B cell (primary cell): ENCODE results near the gene ITPR1. TPM values are rescaled to one million over a fixed set of nuclear protein-coding genes. Genes with fewer than 3 reads are reported as not detected.

ENCODE experiments used
- ATAC-seq: fragments of 200-7000 bp; cut with Tn5 transposase; one replicate; pipeline ENCODE4 v1.10.0; 2021; ENCODE audit warnings: low read depth, mild to moderate bottlenecking, moderate number of reproducible peaks, moderate library complexity
- CTCF ChIA-PET: fragments of 350-600 bp; sonication (Branson Sonifier 250); formaldehyde crosslinking; loops from one replicate; lab custom pipeline; 2021; ENCODE audit warnings: antibody characterized with exemption, inconsistent platforms; lab: Charles Lee
- POLR2A ChIA-PET: fragments of 350-600 bp; sonication (Branson Sonifier 250); formaldehyde crosslinking; loops from one replicate; lab custom pipeline; 2021; ENCODE audit warnings: antibody characterized with exemption; lab: Charles Lee
- DNase-seq: peaks from one replicate; pipeline ENCODE4 v3.0.0; 2013
- H2AFZ ChIP-seq: 2 replicates; pipeline ENCODE4 v1.6.1; 2012; ENCODE audit warnings: mild to moderate bottlenecking, low read depth, low read length; ENCODE audit not compliant: insufficient read depth, poor library complexity, severe bottlenecking
- H3K27ac ChIP-seq, 2 donors: 1 replicate in 1 of 2; 2 replicates in 1 of 2; pipeline ENCODE4 v1.5.1; 2012 to 2013; ENCODE audit warnings: low read length in 2 of 2, mild to moderate bottlenecking in 2 of 2, moderate library complexity in 1 of 2
- H3K27me3 ChIP-seq, 4 experiments: fragments of 200-600 bp in 1 of 4; sonication (generic) in 1 of 4; replicated peaks in 1 of 4; 1 replicate in 2 of 4; 2 replicates in 2 of 4; pipeline versions ENCODE4 v1.6.1 to v1.7.0; 2013 to 2016; ENCODE audit warnings: low read length in 3 of 4, mild to moderate bottlenecking in 2 of 4, mixed read lengths in 1 of 4, moderate library complexity in 1 of 4; ENCODE audit not compliant: insufficient read depth in 4 of 4, control insufficient read depth in 3 of 4; ENCODE audit errors: control extremely low read depth in 1 of 4
- H3K36me3 ChIP-seq, 2 experiments: replicated peaks in 1 of 2; 1 replicate in 1 of 2; 2 replicates in 1 of 2; pipeline versions ENCODE4 v1.6.1 to v1.7.1; 2013; ENCODE audit warnings: low read length in 1 of 2; ENCODE audit not compliant: insufficient read depth in 2 of 2, control insufficient read depth in 1 of 2; ENCODE audit errors: control extremely low read depth in 1 of 2, extremely low read depth in 1 of 2
- H3K4me1 ChIP-seq, 2 donors: fragments of 200-600 bp in 1 of 2; sonication (generic) in 1 of 2; 1 replicate in 1 of 2; 2 replicates in 1 of 2; pipeline versions ENCODE4 v1.5.1 to v1.6.1; 2013 to 2017; ENCODE audit warnings: low read length in 2 of 2; ENCODE audit not compliant: control insufficient read depth in 2 of 2, insufficient read depth in 2 of 2
- H3K4me2 ChIP-seq: replicated peaks from 2 replicates; pipeline ENCODE3; 2012; ENCODE audit warnings: mild to moderate bottlenecking, low read depth, low read length; ENCODE audit not compliant: poor library complexity, severe bottlenecking
- H3K4me3 ChIP-seq, 5 experiments: fragments of 200-600 bp in 1 of 5; sonication (generic) in 1 of 5; 1 replicate in 3 of 5; 2 replicates in 2 of 5; pipeline versions ENCODE4 v1.5.1 to v1.7.0; 2011 to 2016; ENCODE audit warnings: low read length in 4 of 5, mild to moderate bottlenecking in 4 of 5, low read depth in 2 of 5, control low read depth in 1 of 5, moderate library complexity in 1 of 5; ENCODE audit not compliant: insufficient read depth in 1 of 5; ENCODE audit errors: control extremely low read depth in 1 of 5, extremely low read depth in 1 of 5
- H3K79me2 ChIP-seq: fragments of 200-600 bp; sonication (generic); one replicate; pipeline ENCODE4 v1.6.0; 2016; ENCODE audit warnings: low read length; ENCODE audit not compliant: control insufficient read depth, insufficient read depth
- H3K9ac ChIP-seq: fragments of 200-600 bp; sonication (generic); 2 replicates; pipeline ENCODE4 v1.6.1; 2017; ENCODE audit warnings: mild to moderate bottlenecking, low read length, moderate library complexity
- H3K9me3 ChIP-seq, 3 donors: one replicate each; pipeline versions ENCODE4 v1.6.1 to v1.7.1; 2013; ENCODE audit warnings: low read length in 2 of 3; ENCODE audit not compliant: control insufficient read depth in 2 of 3, insufficient read depth in 1 of 3; ENCODE audit errors: control extremely low read depth in 1 of 3
- H4K20me1 ChIP-seq: 2 replicates; pipeline ENCODE4 v1.6.0; 2012; ENCODE audit warnings: mild to moderate bottlenecking, low read length; ENCODE audit not compliant: insufficient read depth, control insufficient read depth, poor library complexity, severe bottlenecking
- H3K27ac Mint-ChIP-seq: one replicate; pipeline ENCODE4 v1.8.0; 2021; ENCODE audit warnings: mixed read lengths
- H3K27me3 Mint-ChIP-seq: one replicate; pipeline ENCODE4 v1.8.0; 2021; ENCODE audit warnings: mixed read lengths
- H3K4me1 Mint-ChIP-seq: one replicate; pipeline ENCODE4 v1.8.0; 2021; ENCODE audit warnings: mixed read lengths
- H3K4me3 Mint-ChIP-seq: one replicate; pipeline ENCODE4 v1.8.0; 2021; ENCODE audit warnings: mixed read lengths
- H3K9me3 Mint-ChIP-seq: one replicate; pipeline ENCODE4 v1.8.0; 2022; ENCODE audit warnings: mixed read lengths; ENCODE audit not compliant: insufficient read depth
- CTCF ChIP-seq: fragments of 200-600 bp; IDR thresholded peaks from one replicate; pipeline ENCODE4 v1.8.0; 2022; ENCODE audit warnings: antibody characterized with exemption, mild to moderate bottlenecking
- EZH2 ChIP-seq: IDR thresholded peaks from 2 replicates; pipeline ENCODE4 v1.6.1; 2012; ENCODE audit warnings: borderline replicate concordance, low read depth, mild to moderate bottlenecking, moderate library complexity, low read length; ENCODE audit not compliant: insufficient read depth, poor library complexity, severe bottlenecking
- WGBS: methylation state at CpG from one replicate; pipeline ENCODE4 v1.1.5; 2013; ENCODE audit warnings: missing lambda C conversion rate; ENCODE audit not compliant: insufficient coverage; 5-methylcytosine and 5-hydroxymethylcytosine counted together
- intact Hi-C: fragments of 100-400 bp; cut with micrococcal nuclease; formaldehyde crosslinking; loops from one replicate; pipeline ENCODE4 v1.10.0; 2022
- polyA plus RNA-seq: library from polyadenylated mRNA; depleted of rRNA; stranded (reverse); fragments of >200 nt; gene quantifications from 2 replicates; pipeline ENCODE4 v1.2.3, GENCODE V29; 2012
- total RNA-seq, 2 donors: library from RNA; stranded (reverse); fragments of 120-200 nt in 1 of 2; gene quantifications; 1 replicate in 1 of 2; 2 replicates in 1 of 2; pipeline versions ENCODE4 v1.2.3 to v1.2.4, GENCODE V29; 2013 to 2022

Gene ITPR1
- total and polyA plus RNA-seq, 2 donors (not counting 1 experiment from before 2014, with no cell fraction given): 64.0 to 332 TPM

DNA sequence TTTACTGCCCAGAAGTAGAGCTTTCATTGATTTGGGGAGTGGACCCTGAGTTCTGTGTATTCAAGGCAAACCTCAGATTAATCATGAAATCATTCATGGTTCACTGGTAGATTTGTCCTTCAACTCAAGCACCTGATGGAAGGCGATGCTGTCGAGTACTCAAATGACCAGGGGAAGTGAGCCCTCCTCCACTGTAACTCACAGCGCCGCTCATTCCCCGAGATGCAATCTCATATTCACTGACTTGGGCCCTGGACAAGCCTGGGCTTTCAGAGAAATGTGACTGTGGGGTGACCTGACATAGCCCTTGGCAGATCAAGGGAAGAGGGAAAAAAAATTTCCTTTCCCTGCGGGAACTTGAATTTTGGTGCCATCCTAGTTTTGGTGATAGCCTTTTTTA is 329.4 kb downstream of the ITPR1 start:
- Histone ChIP-seq H3K27me3 (no peaks in the 10 kb centered on the region), H3K79me2 (peaks cover 3% of the 10 kb centered on the region), H3K27ac (no peak overlapping the region), H3K9ac (no peak overlapping the region), H3K4me1 (peaks cover 28 to 29% of the 10 kb centered on the region in 2 donors), H4K20me1 (peaks cover 87% of the 10 kb centered on the region), H2AFZ (no peak overlapping the region), H3K4me3 (no peak overlapping the region), H3K9me3 (no peaks in the 10 kb centered on the region), H3K36me3 (peaks cover 0 to 84% of the 10 kb centered on the region in 2 experiments), H3K4me2 (no peak overlapping the region)
- no peaks in the 10 kb centered on the region for H3K9me3 Mint-ChIP-seq
- ChIA-PET POLR2A (no interaction called here), CTCF (interaction anchor here (1.7 kb wide), 1 partner anchor 111 kb away, joined by 8 read pairs; no protein-coding TSS in a partner anchor)
- WGBS: 100% methylated on average over 2 of the region's 6 CpGs
- TF ChIP-seq EZH2 (no peak), CTCF (no peak)
- intact Hi-C loops: loop anchor here (10.0 kb wide), 1 partner anchor 108 kb away; no protein-coding TSS in a partner anchor
- H3K4me1 Mint-ChIP-seq: peaks cover 40% of the 10 kb centered on the region
- DNase-seq: no peak
- no peak overlapping the region for H3K4me3 Mint-ChIP-seq
- no peak for ATAC-seq
- H3K27me3 Mint-ChIP-seq: no peaks in the 10 kb centered on the region
- no peak overlapping the region for H3K27ac Mint-ChIP-seq

DNA sequence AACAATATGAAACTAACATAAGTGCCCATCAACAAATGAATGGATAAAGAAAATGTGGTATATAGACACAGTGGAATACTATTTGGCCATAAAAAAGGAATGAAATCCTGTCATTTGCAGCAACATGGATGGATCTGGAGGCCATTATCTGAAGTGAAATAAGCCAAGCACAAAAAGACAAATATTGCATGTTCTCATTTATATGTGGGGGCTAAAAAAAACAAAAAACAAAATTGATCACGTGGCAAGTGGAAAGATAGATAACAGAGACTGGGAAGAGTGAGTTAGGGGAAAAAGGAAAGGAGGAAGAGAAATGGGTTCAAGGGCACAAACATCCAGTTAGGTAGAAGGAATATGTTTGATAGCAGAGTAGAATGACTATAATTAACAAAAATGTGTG is 330.2 kb downstream of the ITPR1 start:
- H3K27me3 Mint-ChIP-seq: no peaks in the 10 kb centered on the region
- no peak overlapping the region for H3K27ac ChIP-seq
- no peaks in the 10 kb centered on the region for H3K27me3 ChIP-seq
- no peak overlapping the region for H3K4me3 ChIP-seq
- DNase-seq: no peak
- H3K9ac ChIP-seq: no peak overlapping the region
- H3K27ac Mint-ChIP-seq: peak overlapping the region; percentile 3
- H3K4me1 ChIP-seq: peaks cover 28 to 31% of the 10 kb centered on the region in 2 donors
- H3K4me3 Mint-ChIP-seq: no peak overlapping the region
- H3K79me2 ChIP-seq: peaks cover 3% of the 10 kb centered on the region
- no peaks in the 10 kb centered on the region for H3K9me3 Mint-ChIP-seq
- ChIA-PET POLR2A (no interaction called here), CTCF (interaction anchor here (1.1 kb wide), 1 partner anchor 234 kb away, joined by 3 read pairs; no protein-coding TSS in a partner anchor)
- ATAC-seq: no peak
- no peak overlapping the region for H3K4me2 ChIP-seq
- H3K36me3 ChIP-seq: peaks cover 0 to 83% of the 10 kb centered on the region in 2 experiments
- WGBS: 100% methylated on average over 1 of the region's 1 CpG
- TF ChIP-seq EZH2: no peak
- no peak for TF ChIP-seq CTCF
- H4K20me1 ChIP-seq: peaks cover 92% of the 10 kb centered on the region
- no peaks in the 10 kb centered on the region for H3K9me3 ChIP-seq
- no peak overlapping the region for H2AFZ ChIP-seq
- intact Hi-C loops: loop anchor here (10.0 kb wide), 1 partner anchor 109 kb away; no protein-coding TSS in a partner anchor
- peaks cover 47% of the 10 kb centered on the region for H3K4me1 Mint-ChIP-seq
